ENCODE data around the gene THAP3.

- TF ChIP-seq POLR2AphosphoS5 (IDR thresholded peaks at IDR 0.05) (no peak), CTCF (IDR thresholded peaks at IDR 0.05) (no peak), EP300 (IDR thresholded peaks at IDR 0.05) (no peak)
These were observed 37.2 kb upstream of the THAP3 start for GRCh38 chr1:6587261-6588005.
